DMS114 treated with DMSO at 0.1 percent for 48 hours (cell line): Measurements from ENCODE around the gene CMAS.
"Not testable (repeated sequence)": the region's sequence is repeated elsewhere in the genome, so short reads cannot be mapped to it uniquely, and the experiment has no call there.

ENCODE experiments used
- DNase-seq: peaks from one replicate; lab custom pipeline; 2025; ENCODE audit not compliant: unreplicated experiment; lab: John Stamatoyannopoulos, UW

CMAS gene

DNA sequence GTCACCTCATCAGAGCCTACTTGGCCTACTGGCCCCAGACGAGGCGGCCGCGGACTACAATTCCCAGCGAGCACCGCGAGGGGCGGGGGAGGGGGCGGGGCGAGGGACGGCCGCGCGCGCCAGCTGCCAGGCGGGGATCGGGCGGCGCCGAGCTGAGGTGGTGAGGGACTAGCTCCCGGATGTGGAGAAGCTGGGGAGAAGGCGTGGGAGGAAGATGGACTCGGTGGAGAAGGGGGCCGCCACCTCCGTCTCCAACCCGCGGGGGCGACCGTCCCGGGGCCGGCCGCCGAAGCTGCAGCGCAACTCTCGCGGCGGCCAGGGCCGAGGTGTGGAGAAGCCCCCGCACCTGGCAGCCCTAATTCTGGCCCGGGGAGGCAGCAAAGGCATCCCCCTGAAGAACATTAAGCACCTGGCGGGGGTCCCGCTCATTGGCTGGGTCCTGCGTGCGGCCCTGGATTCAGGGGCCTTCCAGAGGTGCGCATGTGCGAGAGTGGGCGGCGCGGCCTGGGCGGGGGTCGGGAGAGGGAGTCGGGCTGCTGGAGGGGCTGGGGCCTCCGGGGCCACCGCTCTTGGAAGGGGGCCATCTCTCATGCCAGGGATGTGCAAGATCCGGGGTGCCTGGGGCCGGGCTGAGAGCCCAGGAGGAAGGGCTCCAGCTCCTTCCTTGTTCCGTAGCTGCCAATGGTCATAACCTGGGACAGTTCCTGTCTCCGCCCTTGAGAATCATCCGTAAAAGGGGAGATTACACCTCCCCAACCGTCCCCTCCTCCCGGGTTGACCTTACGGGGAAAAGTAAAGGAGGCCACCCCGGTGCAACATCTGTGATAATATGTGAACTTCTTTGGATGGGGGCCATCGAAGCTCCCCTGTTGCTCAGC, at the start of gene CMAS:
TSS of gene CMAS (plus strand) at position 129 of the 878 bp plus-strand sequence. CDS start at position 215, 86 bp downstream.
- DNase-seq = peak; percentile 31

DNA sequence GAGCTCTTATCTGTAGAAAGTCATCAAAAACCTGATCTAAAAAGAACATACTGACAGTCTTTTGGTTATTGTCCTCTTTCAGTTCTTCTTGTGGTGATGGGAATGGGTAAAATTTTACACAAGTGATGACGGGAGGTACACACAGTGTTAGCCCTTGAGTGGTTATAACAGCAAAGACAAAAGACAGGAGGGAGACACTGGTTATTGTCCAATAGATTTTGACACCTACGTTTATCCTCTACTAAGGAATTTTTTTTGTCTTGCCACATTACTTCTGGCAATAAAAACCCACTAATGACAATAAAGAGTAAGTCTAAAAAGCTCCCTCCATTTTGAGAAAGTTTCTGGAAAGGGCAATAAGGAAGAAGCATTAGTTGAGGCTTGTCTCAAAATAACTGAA, 47.7 kb upstream of the CMAS start:
- no peak for DNase-seq

- DNase-seq = no peak
Observed at GRCh38 chr12:21998782-21999181, 47.2 kb upstream of the CMAS start.

GRCh38 chr12:22002430-22002829, 43.6 kb upstream of the CMAS start:
- DNase-seq = no peak

DNA sequence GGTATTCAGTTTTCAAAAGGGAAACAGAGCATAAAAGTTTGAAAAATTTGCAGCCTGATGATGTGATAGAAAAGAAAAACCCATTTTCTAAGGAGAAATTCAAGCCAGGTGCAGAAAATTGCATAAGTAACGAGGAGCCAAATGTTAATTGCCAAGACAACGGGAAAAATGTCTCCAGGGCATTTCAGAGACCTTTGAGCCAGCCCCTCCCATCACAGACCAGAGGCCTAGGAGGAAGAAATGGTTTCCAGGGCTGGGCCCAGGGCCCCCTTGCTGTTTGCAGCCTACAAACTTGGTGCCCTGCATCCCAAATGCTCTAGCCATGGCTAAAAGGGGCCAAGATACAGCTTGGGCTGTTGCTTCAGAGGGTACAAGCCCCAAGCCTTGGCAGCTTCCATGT, 38.2 kb upstream of the CMAS start:
- DNase-seq = not testable (repeated sequence)

GRCh38 chr12:22008196-22008595, 37.8 kb upstream of the CMAS start:
- no peak for DNase-seq

DNA sequence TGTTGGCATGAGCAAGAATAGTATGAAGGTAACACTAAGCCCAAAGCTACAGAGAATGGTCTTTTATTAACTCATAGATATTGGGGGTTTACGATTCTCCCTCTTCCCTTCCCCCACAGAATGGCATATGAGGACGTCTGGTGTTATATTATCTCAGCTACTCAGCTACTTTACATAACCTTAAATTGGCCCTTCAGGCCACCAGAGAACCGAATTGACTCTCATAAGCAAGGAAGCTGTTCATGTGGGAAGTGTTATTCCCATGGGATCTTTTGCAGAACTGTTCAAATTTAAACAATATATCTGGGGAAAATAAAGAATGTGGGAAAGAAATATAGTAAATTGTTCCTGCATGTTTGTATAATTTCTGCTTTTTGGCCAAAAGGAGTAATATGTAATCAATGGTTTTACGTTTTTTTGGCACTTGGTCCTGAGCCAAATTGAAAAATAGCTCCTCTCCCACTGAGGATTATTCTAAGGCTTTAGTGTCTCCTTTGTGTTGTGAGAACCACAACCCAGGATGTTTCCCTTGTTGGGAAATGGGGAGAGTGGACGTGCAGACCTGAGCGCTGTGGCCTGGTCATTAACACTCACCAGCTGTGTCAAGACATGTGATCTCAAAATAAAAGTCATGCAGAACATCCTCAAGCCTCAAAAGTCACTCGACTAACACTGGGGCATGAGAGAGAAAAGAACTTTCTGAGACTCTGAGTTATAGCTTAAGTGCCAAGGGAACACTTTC, 31.8 kb upstream of the CMAS start:
- DNase-seq = no peak

GRCh38 chr12:22014783-22015144, 31.3 kb upstream of the CMAS start:
- DNase-seq = no peak

GRCh38 chr12:22016982-22017381, 29.0 kb upstream of the CMAS start:
- no peak for DNase-seq

DNA sequence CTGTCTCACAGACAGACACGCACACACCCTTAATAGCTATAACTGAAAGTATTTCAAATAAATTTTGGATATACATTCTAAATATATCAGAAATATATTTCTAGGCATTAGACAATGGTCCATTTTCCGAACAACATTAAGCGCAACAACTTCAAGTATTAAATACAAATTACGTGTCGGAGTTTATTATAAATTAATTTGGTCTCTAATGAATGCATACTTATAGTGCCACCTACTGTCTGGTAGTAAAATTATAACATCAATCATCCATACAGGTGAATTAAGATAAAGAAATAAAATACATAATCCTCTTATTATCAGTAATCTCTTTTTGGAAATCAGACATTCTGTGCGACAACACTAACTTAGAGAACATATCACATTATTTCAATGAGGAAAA, 27.2 kb upstream of the CMAS start:
- DNase-seq = peak; percentile 18

DNA sequence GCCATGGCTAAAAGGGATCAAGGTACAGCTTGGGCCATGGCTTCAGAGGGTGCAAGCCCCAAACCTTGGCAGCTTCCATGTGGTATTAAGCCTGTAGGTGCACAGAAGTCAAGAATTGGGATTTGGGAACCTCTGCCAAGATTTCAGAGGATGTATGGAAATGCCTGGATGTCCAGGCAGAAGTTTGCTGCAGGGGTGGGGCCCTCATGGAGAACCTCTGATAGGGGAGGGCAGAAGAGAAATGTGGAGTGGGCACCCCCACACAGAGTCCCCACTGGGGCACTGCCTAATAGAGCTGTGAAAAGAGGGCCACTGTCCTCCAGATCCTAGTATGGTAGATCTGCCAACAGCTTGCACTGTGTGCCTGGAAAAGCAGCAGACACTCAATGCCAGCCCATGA, 22.5 kb upstream of the CMAS start:
- DNase-seq = not testable (repeated sequence)

DNA sequence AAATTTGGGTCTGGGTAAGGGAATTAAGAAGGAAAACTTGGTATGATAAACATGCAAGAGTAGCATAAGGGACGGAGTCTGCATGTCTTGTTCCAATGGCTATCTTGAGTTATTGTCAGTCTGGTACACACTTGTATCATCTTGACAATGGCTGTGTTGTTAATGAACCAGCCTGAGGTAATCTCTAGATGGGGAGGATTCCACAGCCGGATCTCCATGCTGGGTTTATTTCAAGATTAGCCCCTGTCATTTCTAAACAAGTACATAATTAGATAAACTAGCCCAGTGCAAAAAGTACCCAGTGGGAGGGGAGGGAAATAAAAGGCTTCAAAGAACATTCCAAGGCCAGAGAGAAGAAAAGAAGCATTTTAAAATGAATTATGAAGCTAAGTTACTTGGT, 16.5 kb upstream of the CMAS start:
- DNase-seq = no peak

DNA sequence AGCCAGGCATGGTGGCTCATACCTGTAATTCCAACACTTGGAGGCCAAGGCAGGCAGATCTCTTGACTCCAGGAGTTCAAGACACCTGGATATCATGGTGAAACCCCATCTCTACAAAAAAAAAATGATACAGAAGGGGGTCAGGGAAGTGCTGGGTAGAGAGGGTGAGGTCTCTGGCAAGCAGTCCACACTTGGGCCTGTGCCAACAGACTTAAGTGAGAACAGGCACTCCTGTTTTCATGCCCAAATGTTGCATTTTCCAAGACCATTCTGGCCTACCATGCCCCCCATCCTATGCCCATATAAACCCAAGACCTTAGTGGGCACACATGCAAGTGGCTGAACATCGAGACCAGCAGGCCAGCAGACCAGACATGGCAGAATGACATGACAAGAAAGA, 16.0 kb upstream of the CMAS start:
- no peak for DNase-seq

- DNase-seq = no peak
Observed at GRCh38 chr12:22032732-22033131, 13.3 kb upstream of the CMAS start.

DNA sequence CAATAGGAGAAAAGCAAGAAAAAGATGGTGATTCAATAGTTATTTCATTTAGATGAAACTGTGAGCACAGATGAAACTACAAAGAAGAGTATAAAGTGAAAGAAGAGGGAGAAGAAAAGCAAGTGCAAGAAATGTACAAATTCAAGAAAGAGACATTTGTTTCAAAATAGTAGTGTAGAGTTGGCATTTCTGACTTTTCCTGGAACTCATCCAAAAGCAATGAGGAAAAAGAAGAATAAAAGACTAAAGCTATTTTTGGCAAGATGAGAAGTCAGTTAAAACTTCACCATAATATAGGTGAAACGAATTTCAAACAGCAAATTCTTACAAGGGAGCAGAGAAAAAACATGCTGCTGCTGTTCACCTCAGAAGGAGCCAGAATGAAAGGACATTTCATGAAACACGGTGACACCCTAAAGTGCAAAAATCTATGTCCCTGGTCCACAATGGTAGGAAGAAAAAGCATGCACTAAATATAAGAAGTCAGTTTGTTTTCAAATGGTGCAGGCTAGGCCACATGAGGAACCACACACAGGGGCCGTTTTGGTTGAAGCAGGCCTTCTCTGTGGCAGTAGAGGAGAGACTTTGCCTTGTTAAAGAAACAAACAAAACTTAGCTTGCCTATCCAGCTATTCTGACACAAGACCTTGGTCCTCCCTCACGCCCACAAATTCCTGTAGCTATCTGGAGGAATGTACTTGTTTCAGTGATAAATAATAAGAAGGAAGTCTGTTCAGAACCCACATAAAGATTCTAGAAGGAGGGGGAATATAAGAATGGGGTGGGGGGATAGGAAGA, 11.1 kb upstream of the CMAS start:
- DNase-seq = no peak

DNA sequence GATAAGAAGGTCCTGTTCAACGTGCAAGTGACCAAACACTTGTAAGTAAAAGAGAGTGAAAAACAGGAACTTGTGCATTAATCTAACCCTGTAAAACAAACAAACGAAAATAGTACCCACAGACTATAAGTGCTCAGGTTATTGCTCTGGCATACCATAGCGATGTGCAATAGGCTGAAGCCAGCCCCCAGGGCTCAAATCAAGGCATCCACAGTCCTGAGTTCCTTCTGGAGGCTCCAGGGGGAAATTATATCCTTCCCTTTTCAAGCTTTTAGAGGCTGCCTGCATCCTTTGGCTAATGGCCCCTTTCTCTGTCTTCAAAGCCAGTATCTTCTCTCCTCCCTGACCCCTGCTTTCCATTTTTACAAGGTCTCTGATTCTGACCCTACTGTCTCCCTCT, 8.1 kb upstream of the CMAS start:
- no peak for DNase-seq

- no peak for DNase-seq
Observed at GRCh38 chr12:22038734-22039133, 7.3 kb upstream of the CMAS start.

DNA sequence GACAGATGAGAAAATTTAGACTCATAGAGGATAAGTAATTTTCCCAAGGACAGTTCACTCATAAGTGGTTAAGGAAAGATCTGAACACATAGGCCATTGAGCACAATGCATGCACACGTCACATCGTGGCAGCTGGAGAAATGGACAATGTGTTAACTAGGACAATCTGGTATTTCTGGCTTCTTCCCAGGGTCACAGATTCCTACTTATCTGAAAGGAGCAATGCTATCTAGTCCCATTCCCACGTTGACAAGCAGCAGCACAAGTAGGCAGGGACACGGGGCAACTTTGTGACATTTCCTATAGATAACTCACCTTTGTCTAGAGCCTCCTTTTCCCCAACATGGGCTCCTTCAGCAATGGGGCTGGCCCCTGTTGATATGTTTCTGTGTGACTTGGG, 6.7 kb upstream of the CMAS start:
- DNase-seq = no peak

- no peak for DNase-seq
Observed at GRCh38 chr12:22042976-22043669, 2.9 kb upstream of the CMAS start.

DNA sequence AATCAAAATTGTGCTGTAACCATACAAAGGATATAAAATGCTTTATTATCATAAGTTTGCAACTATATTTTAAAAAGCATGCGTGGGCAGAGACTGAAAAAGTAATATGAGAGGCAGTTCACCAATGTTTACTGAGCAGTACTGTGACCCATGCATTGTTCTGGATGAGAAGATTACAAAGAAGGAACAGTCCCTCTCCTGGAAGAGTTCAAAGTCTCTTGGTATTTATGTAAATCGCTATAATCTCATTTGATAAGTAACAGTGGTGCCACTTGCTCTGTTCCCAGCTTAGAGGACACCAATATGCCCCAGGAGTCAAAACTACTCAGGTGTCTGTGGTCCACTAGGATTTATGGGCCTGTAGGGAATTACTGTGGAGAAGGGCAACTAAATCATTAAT, 2.1 kb upstream of the CMAS start:
- DNase-seq = no peak

- no peak for DNase-seq
Observed at GRCh38 chr12:22044391-22044790, 1.6 kb upstream of the CMAS start.
